Stimulated activated naive CD8-positive, alpha-beta T cell treated with anti-CD3 and anti-CD28 coated beads, Interleukin-15, Interleukin-2, amounts not matched to agents 100 U/mL and 50 U/mL, for 24 hours (primary cell): Measurements from ENCODE around the gene PIGU.

Experiments used
- ATAC-seq: fragments of 150-1000 bp; cut with Tn5 transposase; one replicate; pipeline ENCODE4 v1.10.0; 2021
- DNase-seq: peaks from one replicate; pipeline ENCODE4 v3.0.0; 2021

The PIGU gene

DNA sequence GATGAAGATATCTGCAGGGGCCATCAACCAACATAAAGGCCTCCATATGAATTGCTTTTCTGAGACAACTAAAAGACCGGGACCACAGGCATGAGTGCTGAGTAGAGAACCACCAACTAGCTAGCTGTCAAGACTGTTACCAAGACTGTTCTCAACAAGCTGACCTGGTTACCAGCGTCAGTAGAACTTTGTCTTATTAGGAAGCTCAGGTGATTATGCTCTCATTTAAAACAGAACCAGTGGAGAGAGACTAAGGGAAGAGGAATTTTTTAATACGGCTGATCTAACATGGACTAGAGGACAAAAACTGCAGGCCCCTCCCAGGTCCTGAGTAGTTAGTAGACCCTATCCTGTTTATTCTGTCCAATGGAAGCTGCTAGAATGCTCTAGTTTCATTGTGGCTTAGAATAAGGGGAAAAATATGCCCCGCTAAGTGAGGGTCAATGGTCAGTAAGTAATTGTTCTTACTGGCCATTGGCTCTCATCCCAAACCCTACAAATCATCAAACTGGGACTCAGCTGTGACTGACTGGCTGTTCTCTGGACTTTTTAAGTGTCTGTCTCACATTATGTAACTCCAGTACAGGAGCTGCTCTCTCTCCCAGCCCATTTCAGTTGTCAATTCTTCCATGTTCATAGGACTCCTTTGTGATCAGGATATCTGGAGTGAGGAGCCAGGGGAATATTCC is 164.5 kb downstream of the PIGU start:
- ATAC-seq = no peak
- DNase-seq = no peak

DNA sequence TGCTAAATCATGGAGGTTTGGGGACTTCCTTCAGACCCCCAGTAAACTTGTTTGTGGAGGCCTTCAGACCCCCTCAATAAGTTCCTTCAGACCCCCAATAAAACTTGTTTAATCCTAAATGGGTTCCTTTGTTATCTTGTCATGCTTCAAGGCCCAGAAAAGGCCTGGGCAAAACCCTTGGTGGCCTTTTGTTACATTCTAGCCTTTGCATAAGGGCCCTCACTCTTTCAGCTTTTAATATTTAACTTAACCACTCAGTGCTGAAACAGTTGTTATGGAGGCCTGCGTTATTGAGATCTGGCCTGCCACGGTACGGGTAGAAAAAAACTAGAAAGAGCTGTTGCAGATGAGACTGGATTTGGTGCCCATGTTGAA is 165.0 kb downstream of the PIGU start:
- ATAC-seq = no peak
- no peak for DNase-seq

DNA sequence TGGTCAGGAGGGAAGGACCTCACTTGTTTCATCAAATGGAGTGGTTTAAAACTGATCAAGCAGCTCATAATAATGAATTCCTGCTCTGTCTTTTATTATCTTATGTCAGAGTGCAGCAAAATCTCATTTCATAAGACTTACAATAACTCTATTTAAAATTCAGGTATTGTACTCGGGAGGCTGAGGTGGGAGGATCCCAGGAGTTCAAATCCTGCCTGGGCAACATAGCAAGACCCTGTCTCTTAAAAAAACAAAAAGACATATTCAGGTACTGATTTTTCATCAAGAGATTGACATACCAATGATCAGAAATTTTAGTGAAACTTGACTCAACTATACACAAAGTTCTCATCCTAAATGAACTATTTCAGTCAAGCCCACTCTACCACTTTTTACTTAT is 166.3 kb downstream of the PIGU start:
- DNase-seq = no peak
- no peak for ATAC-seq
